Central memory CD8-positive, alpha-beta T cell (primary cell): Measurements from ENCODE around the gene MACROD2.
"Not testable (repeated sequence)": the region's sequence is repeated elsewhere in the genome, so short reads cannot be mapped to it uniquely, and the experiment has no call there.

Source experiments
- ATAC-seq: fragments of 150-1000 bp; cut with Tn5 transposase; replicated peaks from 2 replicates; pipeline ENCODE4 v1.10.0; 2022; ENCODE audit warnings: mild to moderate bottlenecking, moderate FRiP score, moderate number of reproducible peaks; ENCODE audit not compliant: poor library complexity, severe bottlenecking; ENCODE audit errors: extremely low read depth
- DNase-seq, 2 donors: peaks; one replicate each; pipeline ENCODE4 v3.0.0; 2021; ENCODE audit warnings: low spot score in 2 of 2
- H3K27ac Mint-ChIP-seq: one replicate; pipeline ENCODE4 v1.8.0; 2022; ENCODE audit warnings: low read depth, mild to moderate bottlenecking, moderate library complexity, mixed read lengths
- H3K27me3 Mint-ChIP-seq: one replicate; pipeline ENCODE4 v1.8.0; 2022; ENCODE audit warnings: mixed read lengths
- H3K36me3 Mint-ChIP-seq: one replicate; pipeline ENCODE4 v1.8.0; 2022; ENCODE audit warnings: mild to moderate bottlenecking, moderate library complexity, mixed read lengths; ENCODE audit not compliant: insufficient read depth
- H3K4me1 Mint-ChIP-seq: one replicate; pipeline ENCODE4 v1.8.0; 2022; ENCODE audit warnings: mixed read lengths
- H3K4me3 Mint-ChIP-seq: one replicate; pipeline ENCODE4 v1.8.0; 2022; ENCODE audit warnings: mild to moderate bottlenecking, moderate library complexity, mixed read lengths
- H3K9me3 Mint-ChIP-seq: one replicate; pipeline ENCODE4 v1.8.0; 2022; ENCODE audit warnings: mixed read lengths

The MACROD2 gene

DNA sequence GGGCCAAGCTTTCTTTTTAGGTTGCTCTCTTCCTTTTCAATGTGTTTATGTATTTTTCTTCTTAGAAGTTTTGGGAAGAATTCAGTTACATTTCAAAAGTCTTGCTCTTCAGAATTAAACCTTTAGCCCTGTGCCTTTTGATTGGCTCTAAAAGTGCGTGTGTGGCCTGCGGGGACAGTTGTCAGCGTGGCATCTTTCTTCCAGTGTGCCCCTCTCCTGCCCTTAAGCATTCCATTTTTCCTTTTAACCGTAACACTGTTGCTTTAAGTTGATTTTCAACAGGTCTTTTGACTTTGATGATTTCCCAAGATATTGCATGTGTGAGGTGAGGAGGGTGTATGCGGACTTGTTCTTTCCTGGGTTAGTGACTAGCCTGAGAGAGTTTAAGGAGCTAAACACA, 1341.2 kb downstream of the MACROD2 start:
- Mint-ChIP-seq H3K4me1 (no peaks in the 10 kb centered on the region), H3K4me3 (no peak overlapping the region), H3K9me3 (peaks cover 5% of the 10 kb centered on the region), H3K27ac (no peak overlapping the region), H3K27me3 (no peaks in the 10 kb centered on the region), H3K36me3 (no peaks in the 10 kb centered on the region)
- DNase-seq: no peak
- no peak for ATAC-seq

DNA sequence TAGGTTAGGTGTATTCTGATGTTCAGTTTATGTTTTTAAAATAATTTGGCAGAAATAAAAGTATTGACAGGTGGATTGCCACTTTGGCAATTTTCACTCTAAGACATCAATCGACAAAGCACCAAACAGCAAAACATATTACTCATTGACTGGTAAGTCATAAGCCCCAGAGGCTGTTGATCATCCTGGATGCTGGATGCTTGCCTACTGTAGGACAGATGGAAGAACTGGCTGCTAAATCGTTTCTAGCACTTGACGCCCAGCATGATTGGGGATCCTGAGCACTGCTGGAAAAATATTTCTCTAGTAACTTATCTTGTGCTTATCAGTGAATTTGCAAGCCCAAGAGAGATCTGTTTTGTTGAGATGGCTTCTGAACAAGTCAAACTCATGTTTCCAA, 1343.9 kb downstream of the MACROD2 start:
- Mint-ChIP-seq H3K36me3 (no peaks in the 10 kb centered on the region), H3K27me3 (no peaks in the 10 kb centered on the region), H3K27ac (no peak overlapping the region), H3K4me3 (no peak overlapping the region), H3K4me1 (no peaks in the 10 kb centered on the region), H3K9me3 (peaks cover 10% of the 10 kb centered on the region)
- ATAC-seq (no peak), DNase-seq (no peak)

DNA sequence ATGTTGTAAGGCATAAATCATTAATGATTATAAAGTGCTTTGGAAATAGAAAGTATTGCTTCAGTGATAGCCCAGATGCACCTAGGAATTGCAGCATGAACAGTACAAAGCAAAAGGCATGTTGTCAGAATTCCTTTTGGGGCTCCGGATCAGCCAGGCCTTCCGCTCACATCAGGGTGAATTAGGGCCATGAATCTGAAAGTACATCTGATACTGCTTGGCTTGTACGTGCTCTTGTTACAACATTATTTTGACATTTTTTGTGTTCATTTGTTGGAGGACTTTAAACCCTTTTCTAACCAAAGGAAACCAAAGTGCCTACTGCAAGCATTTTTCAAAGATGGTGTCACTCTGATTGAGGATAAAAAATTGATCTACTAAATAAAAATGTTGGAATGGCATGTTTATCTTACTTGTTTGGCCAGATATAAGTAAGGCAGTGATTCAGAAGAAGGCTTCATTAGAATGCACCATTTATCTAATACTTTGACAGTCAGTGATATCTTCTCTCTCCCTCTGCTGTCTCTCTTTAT, 1347.7 kb downstream of the MACROD2 start:
- no peak for DNase-seq

GRCh38 chr20:15345287-15345686, 1350.0 kb downstream of the MACROD2 start:
- Mint-ChIP-seq H3K27ac (no peak overlapping the region), H3K4me3 (no peak overlapping the region), H3K4me1 (no peaks in the 10 kb centered on the region), H3K36me3 (no peaks in the 10 kb centered on the region), H3K27me3 (no peaks in the 10 kb centered on the region), H3K9me3 (peaks cover 17% of the 10 kb centered on the region)
- DNase-seq (no peak), ATAC-seq (no peak)

More for the DNA sequence above, 1347.7 kb downstream of the MACROD2 start:
- H3K27ac Mint-ChIP-seq: no peak overlapping the region
- ATAC-seq: no peak
- H3K36me3 Mint-ChIP-seq: no peaks in the 10 kb centered on the region
- no peaks in the 10 kb centered on the region for H3K4me1 Mint-ChIP-seq
- H3K27me3 Mint-ChIP-seq: no peaks in the 10 kb centered on the region
- peaks cover 7% of the 10 kb centered on the region for H3K9me3 Mint-ChIP-seq
- no peak overlapping the region for H3K4me3 Mint-ChIP-seq

GRCh38 chr20:15346657-15347280, 1351.5 kb downstream of the MACROD2 start:
- DNase-seq: no peak
- Mint-ChIP-seq H3K27ac (no peak overlapping the region), H3K9me3 (peaks cover 17% of the 10 kb centered on the region), H3K4me1 (no peaks in the 10 kb centered on the region), H3K27me3 (no peaks in the 10 kb centered on the region), H3K36me3 (no peaks in the 10 kb centered on the region), H3K4me3 (no peak overlapping the region)
- no peak for ATAC-seq

GRCh38 chr20:15359056-15359455, 1363.7 kb downstream of the MACROD2 start:
- no peaks in the 10 kb centered on the region for H3K4me1 Mint-ChIP-seq
- H3K36me3 Mint-ChIP-seq: no peaks in the 10 kb centered on the region
- ATAC-seq (no peak), DNase-seq (no peak)
- H3K4me3 Mint-ChIP-seq: no peak overlapping the region
- H3K9me3 Mint-ChIP-seq: peaks cover 5% of the 10 kb centered on the region
- no peak overlapping the region for H3K27ac Mint-ChIP-seq
- H3K27me3 Mint-ChIP-seq: no peaks in the 10 kb centered on the region

DNA sequence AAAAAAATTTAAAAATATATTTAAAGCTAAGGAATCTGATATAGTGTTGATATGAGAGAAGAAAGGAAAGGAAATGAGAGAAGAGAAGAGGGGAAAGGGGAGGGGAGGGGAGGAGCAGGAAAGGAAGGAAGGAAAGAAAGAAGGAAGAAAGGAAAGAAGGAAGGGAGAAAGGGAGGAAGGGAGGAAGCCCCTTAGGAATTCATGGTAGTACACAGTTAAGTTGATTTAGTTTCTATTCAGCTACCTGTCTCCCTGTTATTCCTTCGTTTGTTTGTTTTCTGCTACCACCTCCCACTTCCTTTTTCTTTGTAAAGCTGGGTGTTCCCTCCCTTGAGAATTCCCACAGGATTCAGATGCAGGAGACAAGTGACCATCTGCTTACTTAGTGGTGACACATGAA, 1367.5 kb downstream of the MACROD2 start:
- Mint-ChIP-seq H3K27me3 (no peaks in the 10 kb centered on the region), H3K9me3 (peaks cover 5% of the 10 kb centered on the region), H3K36me3 (no peaks in the 10 kb centered on the region), H3K4me1 (no peaks in the 10 kb centered on the region), H3K27ac (no peak overlapping the region), H3K4me3 (no peak overlapping the region)
- DNase-seq (no peak), ATAC-seq (no peak)

DNA sequence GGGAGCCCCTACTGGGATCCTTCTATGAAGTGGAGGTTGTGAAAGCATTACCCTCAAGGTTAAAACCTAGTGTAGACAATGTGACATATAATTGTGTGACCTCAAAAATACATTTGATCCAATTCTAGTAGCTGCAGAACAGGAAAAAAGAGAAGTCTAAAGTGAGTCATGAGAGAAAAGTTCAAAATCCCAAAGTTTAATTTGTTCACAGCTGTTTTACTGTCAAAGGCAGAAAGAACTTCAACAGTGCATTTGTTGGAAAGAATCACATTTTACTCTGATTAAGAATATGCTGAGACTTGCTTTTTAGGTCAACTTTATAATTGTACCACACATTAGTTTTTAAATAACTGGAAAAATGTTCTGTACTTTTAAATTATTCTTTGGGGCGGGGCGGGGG, 1369.5 kb downstream of the MACROD2 start:
- DNase-seq (no peak), ATAC-seq (no peak)
- no peaks in the 10 kb centered on the region for H3K36me3 Mint-ChIP-seq
- H3K27me3 Mint-ChIP-seq: no peaks in the 10 kb centered on the region
- no peak overlapping the region for H3K4me3 Mint-ChIP-seq
- H3K9me3 Mint-ChIP-seq: no peaks in the 10 kb centered on the region
- H3K27ac Mint-ChIP-seq: no peak overlapping the region
- H3K4me1 Mint-ChIP-seq: no peaks in the 10 kb centered on the region

DNA sequence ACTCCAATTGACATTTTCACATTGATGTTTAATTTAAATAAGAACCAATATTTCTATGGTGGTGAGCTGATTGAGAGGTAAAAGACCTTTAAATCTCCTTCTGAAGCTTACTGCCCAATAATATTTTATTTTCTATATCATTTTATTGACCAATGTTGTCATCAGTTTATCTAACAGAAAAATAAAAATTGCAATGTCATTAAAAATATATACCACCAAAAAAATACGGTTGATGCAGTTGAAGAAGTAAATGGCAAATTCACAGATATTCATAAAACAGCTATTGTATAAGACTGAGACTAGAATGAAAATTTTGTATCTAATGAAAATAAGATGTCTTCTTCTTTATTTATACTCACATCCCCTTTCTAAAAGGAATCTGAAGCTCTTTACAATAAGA, 1375.1 kb downstream of the MACROD2 start:
- no peaks in the 10 kb centered on the region for H3K36me3 Mint-ChIP-seq
- H3K27me3 Mint-ChIP-seq: no peaks in the 10 kb centered on the region
- DNase-seq (no peak), ATAC-seq (no peak)
- H3K4me3 Mint-ChIP-seq: no peak overlapping the region
- peaks cover 5% of the 10 kb centered on the region for H3K9me3 Mint-ChIP-seq
- no peak overlapping the region for H3K27ac Mint-ChIP-seq
- no peaks in the 10 kb centered on the region for H3K4me1 Mint-ChIP-seq

GRCh38 chr20:15374682-15375081, 1379.4 kb downstream of the MACROD2 start:
- no peaks in the 10 kb centered on the region for H3K36me3 Mint-ChIP-seq
- no peak overlapping the region for H3K4me3 Mint-ChIP-seq
- no peaks in the 10 kb centered on the region for H3K27me3 Mint-ChIP-seq
- no peak overlapping the region for H3K27ac Mint-ChIP-seq
- ATAC-seq: no peak
- peaks cover 16% of the 10 kb centered on the region for H3K9me3 Mint-ChIP-seq
- no peaks in the 10 kb centered on the region for H3K4me1 Mint-ChIP-seq
- DNase-seq: no peak

GRCh38 chr20:15375836-15376235, 1380.5 kb downstream of the MACROD2 start:
- H3K27me3 Mint-ChIP-seq: no peaks in the 10 kb centered on the region
- no peaks in the 10 kb centered on the region for H3K36me3 Mint-ChIP-seq
- H3K4me3 Mint-ChIP-seq: no peak overlapping the region
- DNase-seq (no peak), ATAC-seq (no peak)
- H3K4me1 Mint-ChIP-seq: no peaks in the 10 kb centered on the region
- H3K27ac Mint-ChIP-seq: no peak overlapping the region
- H3K9me3 Mint-ChIP-seq: peaks cover 18% of the 10 kb centered on the region

DNA sequence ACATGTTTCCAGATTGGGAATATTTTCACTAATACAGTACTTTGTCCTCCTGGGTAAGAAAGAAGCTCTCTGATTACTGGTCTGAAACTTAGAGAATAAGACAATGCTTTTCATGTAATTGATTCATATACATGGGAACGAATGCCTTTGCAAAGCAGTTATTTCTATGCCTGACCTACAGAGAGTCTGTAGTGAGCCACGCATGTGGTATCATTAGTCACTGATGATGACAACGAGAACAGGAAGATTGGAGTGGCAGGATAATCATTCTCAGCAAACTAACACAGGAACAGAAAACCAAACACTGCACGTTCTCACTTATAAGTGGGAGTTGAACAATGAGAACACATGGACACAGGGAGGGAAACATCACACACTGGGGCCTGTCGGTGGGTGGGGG, 1382.3 kb downstream of the MACROD2 start:
- H3K36me3 Mint-ChIP-seq, DNase-seq, H3K27me3 Mint-ChIP-seq, ATAC-seq, H3K4me3 Mint-ChIP-seq, H3K4me1 Mint-ChIP-seq, H3K27ac Mint-ChIP-seq: not testable (repeated sequence)
- H3K9me3 Mint-ChIP-seq: peaks cover 18% of the 10 kb centered on the region

DNA sequence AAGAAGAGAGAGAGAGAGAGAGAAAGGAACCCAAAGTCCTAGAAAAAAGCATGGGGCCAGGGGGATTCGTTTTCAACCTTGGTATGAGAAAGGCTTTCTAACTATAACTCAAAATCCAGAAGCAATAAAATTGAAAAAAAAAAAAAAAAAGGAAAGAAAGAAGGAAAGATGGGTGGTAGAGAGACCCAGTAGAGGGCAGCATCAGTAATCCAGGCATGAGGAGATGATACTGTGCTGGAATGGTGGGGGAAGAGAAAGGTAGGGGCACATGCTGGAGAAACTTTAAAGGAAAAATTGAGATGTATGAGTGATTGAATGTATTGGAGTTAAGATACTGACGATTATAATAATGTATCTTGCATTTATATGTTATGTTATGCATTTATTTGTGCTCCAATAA, 1382.8 kb downstream of the MACROD2 start:
- H3K27me3 Mint-ChIP-seq: no peaks in the 10 kb centered on the region
- peaks cover 18% of the 10 kb centered on the region for H3K9me3 Mint-ChIP-seq
- no peak overlapping the region for H3K4me3 Mint-ChIP-seq
- H3K4me1 Mint-ChIP-seq: no peaks in the 10 kb centered on the region
- DNase-seq: no peak
- H3K27ac Mint-ChIP-seq: no peak overlapping the region
- ATAC-seq: no peak
- peaks cover 2% of the 10 kb centered on the region for H3K36me3 Mint-ChIP-seq
